HepG2 (cell line): ENCODE data around the gene METTL21C. TPM values are rescaled to one million over a fixed set of nuclear protein-coding genes. Genes with fewer than 3 reads are reported as not detected.

Experiments used
- ATAC-seq: fragments of 200-7000 bp; cut with Tn5 transposase; 3 replicates; pipeline ENCODE4 v1.9.1; 2020; ENCODE audit warnings: mild to moderate bottlenecking, moderate library complexity
- BruUV-seq: library from RNA; stranded (reverse); fragments of 400-500 nt; replicated peaks from 2 replicates; lab custom pipeline; 2021; lab: Mats Ljungman, UMichigan
- CTCF ChIA-PET: fragments of 300-600 bp; formaldehyde crosslinking; extraction: SDS; loops from one replicate; lab custom pipeline; 2021; ENCODE audit warnings: low total read pairs, inconsistent platforms, low intra/inter-chr PET ratio; lab: Yijun Ruan, JAX
- POLR2A ChIA-PET: fragments of 350-600 bp; sonication (Branson Sonifier 250); formaldehyde crosslinking; loops from one replicate; lab custom pipeline; 2020; ENCODE audit warnings: antibody characterized with exemption, inconsistent platforms; lab: Yijun Ruan, JAX
- DNase-seq: peaks from one replicate; pipeline ENCODE4 v3.0.0-alpha.2; 2015; ENCODE audit warnings: low spot score
- FAIRE-seq: peaks from 3 replicates; lab custom pipeline; 2011; peaks lifted over from hg19 to GRCh38; lab: Jason Lieb, UNC
- H2AFZ ChIP-seq: one replicate; pipeline ENCODE4 v1.6.1; 2011; ENCODE audit warnings: low read length, inconsistent platforms
- H3K27ac ChIP-seq: fragments of 300-600 bp; 3 replicates; pipeline ENCODE4 v1.8.0; 2011; ENCODE audit warnings: mixed run types, mild to moderate bottlenecking, mixed read lengths, low read length, inconsistent platforms; ENCODE audit not compliant: insufficient read depth; ENCODE audit errors: extremely low read length
- H3K27me3 ChIP-seq, 2 experiments: fragments of 200-600 bp in 1 of 2; 2 replicates in 1 of 2; 3 replicates in 1 of 2; pipeline versions ENCODE4 v1.6.0 to v1.8.0; 2011; ENCODE audit warnings: low read length in 2 of 2, mild to moderate bottlenecking in 2 of 2, moderate library complexity in 2 of 2, inconsistent platforms in 1 of 2; ENCODE audit not compliant: insufficient read depth in 2 of 2, control insufficient read depth in 1 of 2
- H3K36me3 ChIP-seq, 2 experiments: fragments of 200-600 bp in 1 of 2; replicated peaks in 1 of 2; 2 replicates in 1 of 2; 3 replicates in 1 of 2; pipeline versions ENCODE4 v1.5.1 to v1.8.0; 2011; ENCODE audit warnings: low read length in 2 of 2, inconsistent platforms in 1 of 2; ENCODE audit not compliant: insufficient read depth in 2 of 2, control insufficient read depth in 1 of 2
- H3K4me1 ChIP-seq: 2 replicates; pipeline ENCODE4 v1.5.1; 2012; ENCODE audit warnings: low read length, inconsistent platforms; ENCODE audit not compliant: insufficient read depth
- H3K4me2 ChIP-seq: 2 replicates; pipeline ENCODE4 v1.6.0; 2011; ENCODE audit warnings: low read depth, low read length, inconsistent platforms
- H3K4me3 ChIP-seq, 3 experiments: fragments of 200-600 bp in 1 of 3; sonication (generic), shearing (Covaris generic) in 1 of 3; replicated peaks in 1 of 3; 2 replicates each; pipeline ENCODE4 v1.5.1; 2011 to 2016; ENCODE audit warnings: low read length in 3 of 3, inconsistent platforms in 2 of 3, low read depth in 2 of 3, mild to moderate bottlenecking in 2 of 3, control low read depth in 1 of 3, mixed read lengths in 1 of 3; ENCODE audit not compliant: insufficient read depth in 1 of 3
- H3K79me2 ChIP-seq: one replicate; pipeline ENCODE4 v1.6.1; 2011; ENCODE audit warnings: low read length, inconsistent platforms; ENCODE audit not compliant: insufficient read depth
- H3K9ac ChIP-seq: 2 replicates; pipeline ENCODE4 v1.6.0; 2011; ENCODE audit warnings: mild to moderate bottlenecking, low read depth, low read length, inconsistent platforms; ENCODE audit not compliant: insufficient read depth
- H3K9me3 ChIP-seq: 2 replicates; pipeline ENCODE4 v1.5.1; 2012; ENCODE audit warnings: mild to moderate bottlenecking, low read length
- H4K20me1 ChIP-seq: 2 replicates; pipeline ENCODE4 v1.6.0; 2011; ENCODE audit warnings: inconsistent platforms, mild to moderate bottlenecking, low read length, moderate library complexity; ENCODE audit not compliant: insufficient read depth
- HNF4A ChIP-seq: sonication (generic); formaldehyde crosslinking; IDR thresholded peaks from 2 replicates; pipeline ENCODE4 v1.4.0; 2020; ENCODE audit warnings: missing genetic modification reagents
- HNF4G ChIP-seq, 2 experiments: sonication (generic) in 1 of 2; formaldehyde crosslinking in 1 of 2; IDR thresholded peaks; 2 replicates each; pipeline versions ENCODE4 v1.4.0 to v1.6.1; 2011 to 2020; ENCODE audit warnings: borderline replicate concordance in 2 of 2, low read depth in 2 of 2, mild to moderate bottlenecking in 2 of 2, low read length in 1 of 2, missing genetic modification reagents in 1 of 2, moderate library complexity in 1 of 2
- NAIF1 ChIP-seq: sonication (generic); formaldehyde crosslinking; IDR thresholded peaks from 2 replicates; pipeline ENCODE4 v1.5.0; 2020; ENCODE audit warnings: mild to moderate bottlenecking, missing genetic modification reagents, borderline replicate concordance
- ZKSCAN1 ChIP-seq: fragments of 150-350 bp; IDR thresholded peaks from 2 replicates; pipeline ENCODE4 v1.6.1; 2014; ENCODE audit warnings: low read length
- WGBS: methylation state at CpG from one replicate; pipeline ENCODE4 v1.1.6; 2017; ENCODE audit warnings: low lambda C conversion rate; 5-methylcytosine and 5-hydroxymethylcytosine counted together
- in situ Hi-C: cut with HindIII; loops from 2 replicates; pipeline ENCODE4 v1.10.0; 2017; ENCODE audit warnings: low pct_unique_long_range_greater_than_20kb; ENCODE audit not compliant: extremely low pct_ligation_motif_present
- intact Hi-C: fragments of 100-400 bp; cut with micrococcal nuclease; formaldehyde crosslinking; loops from one replicate; pipeline ENCODE4 v1.10.0; 2022; ENCODE audit not compliant: unreplicated experiment
- polyA plus RNA-seq, 8 experiments: library from polyadenylated mRNA; depleted of rRNA in 3 of 8; stranded (reverse) in 7 of 8; unstranded in 1 of 8; fragments of >200 nt; fragmentation: Illumina TruSeq in 4 of 8; extraction: Trizol in 4 of 8; gene quantifications; 2 replicates each; pipeline versions ENCODE4 v1.2.1 to v1.2.3, GENCODE V29; 2011 to 2016; ENCODE audit warnings: low read depth in 4 of 8, missing spikeins in 1 of 8, mixed read lengths in 1 of 8; ENCODE audit not compliant: insufficient read depth in 1 of 8
- total RNA-seq, 5 experiments: library from RNA; depleted of rRNA; stranded (reverse); fragments of >200 nt; fragmentation: Illumina TruSeq; extraction: Trizol; gene quantifications; 2 replicates each; pipeline ENCODE4 v1.2.3, GENCODE V29; 2016; ENCODE audit warnings: low read depth in 1 of 5
- TF ChIP-seq, protein P1 (sequence below): sonication (generic); formaldehyde crosslinking; IDR thresholded peaks from 2 replicates; pipeline ENCODE4 v1.4.0; 2020; ENCODE audit warnings: missing genetic modification reagents

Gene METTL21C
- total and polyA plus RNA-seq, 2 of the 13 experiments (the other 11 are each of a cell fraction or from before 2014, with no cell fraction given): not detected

DNA sequence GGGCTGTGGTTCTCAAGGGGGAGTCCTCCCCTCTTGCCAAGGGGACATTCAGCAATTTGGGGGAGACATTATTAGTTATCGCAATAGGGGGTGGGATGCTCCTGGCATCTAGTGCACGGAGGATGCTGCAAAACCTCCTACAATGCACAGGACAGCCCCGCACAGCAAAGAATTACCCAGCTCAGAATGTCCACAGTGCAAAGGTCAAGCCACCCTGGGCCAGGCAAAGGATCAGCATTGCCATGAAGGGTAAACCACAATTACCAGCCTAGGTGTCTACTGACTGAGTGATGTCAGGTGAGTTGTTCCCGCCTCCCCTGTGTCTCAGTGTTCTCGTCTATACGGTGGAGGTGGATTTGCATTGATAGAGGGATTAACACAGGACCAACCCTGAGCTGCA, 2.4 kb upstream of the METTL21C start:
- no peak overlapping the region for H2AFZ ChIP-seq
- H3K4me1 ChIP-seq: peaks cover 15% of the 10 kb centered on the region; the same call in 1 of the 2 replicates
- H3K9ac ChIP-seq: no peak overlapping the region
- peak; percentile 10 for DNase-seq
- no TSS peak for BruUV-seq
- H3K36me3 ChIP-seq: no peaks in the 10 kb centered on the region
- intact Hi-C loops (no loop called here), in situ Hi-C loops (no loop called here)
- no peak for FAIRE-seq
- H3K4me3 ChIP-seq: no peak overlapping the region
- peaks cover 8% of the 10 kb centered on the region; the same call in 1 of the 2 replicates for H3K9me3 ChIP-seq
- no peak overlapping the region for H3K27ac ChIP-seq
- peak; percentile 83 for ATAC-seq
- no peak for TF ChIP-seq ZKSCAN1
- TF ChIP-seq HNF4G (IDR thresholded peaks at IDR 0.05; ENCODE audit: borderline replicate concordance, low read depth, low read length): peak; percentile 17; the same call in 1 of the 2 replicates
- no peak for TF ChIP-seq HNF4G (CRISPR knock-in tag; IDR thresholded peaks at IDR 0.05; ENCODE audit: borderline replicate concordance, low read depth)
- peak; percentile 59 for TF ChIP-seq HNF4A (CRISPR knock-in tag)
- TF ChIP-seq, all 625 proteins: peak for 2
- WGBS: 33% methylated on average over 3 of the region's 6 CpGs
- CTCF ChIA-PET: no interaction called here
- H3K79me2 ChIP-seq: no peaks in the 10 kb centered on the region
- H3K27me3 ChIP-seq: peaks cover 0 to 19% of the 10 kb centered on the region in 2 experiments; a peak in 4 of 5 replicates
- no peaks in the 10 kb centered on the region for H4K20me1 ChIP-seq
- H3K4me2 ChIP-seq: no peak overlapping the region
- POLR2A ChIA-PET: no interaction called here

DNA sequence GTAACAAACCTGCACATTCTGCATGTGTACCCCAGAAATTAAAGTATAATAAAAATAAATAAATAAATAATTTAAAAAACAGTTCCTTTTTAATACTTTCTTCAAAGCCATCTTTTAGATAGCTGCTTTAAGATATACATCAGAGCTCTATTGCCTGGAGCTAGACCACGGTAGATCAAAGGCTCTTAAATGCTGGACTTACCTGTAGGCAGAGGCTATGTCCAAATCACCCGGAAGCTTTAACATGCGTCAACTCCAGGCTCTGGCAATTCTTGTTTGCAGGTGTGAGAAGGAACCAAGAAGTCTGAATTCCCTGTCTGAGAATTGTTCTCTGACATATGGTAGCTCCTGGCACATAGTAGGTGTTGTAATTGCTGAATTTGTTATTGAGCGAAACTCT, 1.6 kb upstream of the METTL21C start:
- 37% methylated on average over 4 of the region's 4 CpGs for WGBS
- TF ChIP-seq NAIF1 (CRISPR knock-in tag): no peak
- TF ChIP-seq, protein P1, sequence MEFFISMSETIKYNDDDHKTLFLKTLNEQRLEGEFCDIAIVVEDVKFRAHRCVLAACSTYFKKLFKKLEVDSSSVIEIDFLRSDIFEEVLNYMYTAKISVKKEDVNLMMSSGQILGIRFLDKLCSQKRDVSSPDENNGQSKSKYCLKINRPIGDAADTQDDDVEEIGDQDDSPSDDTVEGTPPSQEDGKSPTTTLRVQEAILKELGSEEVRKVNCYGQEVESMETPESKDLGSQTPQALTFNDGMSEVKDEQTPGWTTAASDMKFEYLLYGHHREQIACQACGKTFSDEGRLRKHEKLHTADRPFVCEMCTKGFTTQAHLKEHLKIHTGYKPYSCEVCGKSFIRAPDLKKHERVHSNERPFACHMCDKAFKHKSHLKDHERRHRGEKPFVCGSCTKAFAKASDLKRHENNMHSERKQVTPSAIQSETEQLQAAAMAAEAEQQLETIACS: no peak
- H4K20me1 ChIP-seq: no peaks in the 10 kb centered on the region
- DNase-seq (no peak), FAIRE-seq (no peak), ATAC-seq (no peak)
- in situ Hi-C loops (no loop called here), intact Hi-C loops (no loop called here)
- BruUV-seq: no TSS peak
- H3K79me2 ChIP-seq: no peaks in the 10 kb centered on the region
- H3K9ac ChIP-seq: no peak overlapping the region
- H3K4me1 ChIP-seq: peaks cover 21% of the 10 kb centered on the region
- no peak overlapping the region for H3K4me3 ChIP-seq
- CTCF ChIA-PET: no interaction called here
- no peak overlapping the region for H2AFZ ChIP-seq
- no peak overlapping the region for H3K4me2 ChIP-seq
- H3K9me3 ChIP-seq: peaks cover 8% of the 10 kb centered on the region; the same call in 1 of the 2 replicates
- POLR2A ChIA-PET: no interaction called here
- no peaks in the 10 kb centered on the region for H3K36me3 ChIP-seq
- peaks cover 0 to 24% of the 10 kb centered on the region in 2 experiments; a peak in 4 of 5 replicates for H3K27me3 ChIP-seq
- no peak overlapping the region for H3K27ac ChIP-seq
